ENCODE data around the gene RNASEH1.
A peak's percentile ranks its signal among the peaks of the same experiment; 100 is the strongest.
"Not testable (repeated sequence)": the region's sequence is repeated elsewhere in the genome, so short reads cannot be mapped to it uniquely, and the experiment has no call there.

The RNASEH1 gene

GRCh38 chr2:3522961-3523421 lies 35.1 kb downstream of the RNASEH1 start:
- no peak overlapping the region for H3K27ac Mint-ChIP-seq
- H3K4me3 Mint-ChIP-seq = no peak overlapping the region
- no peaks in the 10 kb centered on the region for H3K36me3 Mint-ChIP-seq (ENCODE audit: low read depth)
- H3K27me3 Mint-ChIP-seq = no peaks in the 10 kb centered on the region
- H3K4me1 Mint-ChIP-seq (ENCODE audit: low read depth) = peaks cover 24% of the 10 kb centered on the region
- no peaks in the 10 kb centered on the region for H3K9me3 Mint-ChIP-seq

GRCh38 chr2:3520591-3520990 lies 37.5 kb downstream of the RNASEH1 start:
- Mint-ChIP-seq H3K27me3 (no peaks in the 10 kb centered on the region), H3K9me3 (peaks cover 3% of the 10 kb centered on the region), H3K4me1 (ENCODE audit: low read depth) (peaks cover 31% of the 10 kb centered on the region), H3K36me3 (ENCODE audit: low read depth) (peaks cover 4% of the 10 kb centered on the region), H3K4me3 (peak overlapping the region; percentile 93), H3K27ac (no peak overlapping the region)

- H3K9me3 Mint-ChIP-seq = peaks cover 6% of the 10 kb centered on the region
- peak within 1 kb of the TSS; percentile 93 for H3K4me3 Mint-ChIP-seq
- no peaks in the 10 kb centered on the region for H3K27me3 Mint-ChIP-seq
- peaks cover 31% of the 10 kb centered on the region for H3K4me1 Mint-ChIP-seq (ENCODE audit: low read depth)
- H3K36me3 Mint-ChIP-seq (ENCODE audit: low read depth) = peaks cover 7% of the 10 kb centered on the region
- peak within 1 kb of the TSS; percentile 91 for H3K27ac Mint-ChIP-seq
Observed at GRCh38 chr2:3519255-3520205, 38.6 kb downstream of the RNASEH1 start, which contains the start of gene ADI1. ADI1 (minus strand) TSS chr2:3519531; CDS start chr2:3519487, 44 bp downstream.

GRCh38 chr2:3518496-3519254 lies 39.5 kb downstream of the RNASEH1 start:
- no peaks in the 10 kb centered on the region for H3K27me3 Mint-ChIP-seq
- H3K27ac Mint-ChIP-seq = peak overlapping the region; percentile 89
- peaks cover 16% of the 10 kb centered on the region for H3K36me3 Mint-ChIP-seq (ENCODE audit: low read depth)
- peaks cover 6% of the 10 kb centered on the region for H3K9me3 Mint-ChIP-seq
- H3K4me3 Mint-ChIP-seq = peak overlapping the region; percentile 93
- H3K4me1 Mint-ChIP-seq (ENCODE audit: low read depth) = peaks cover 31% of the 10 kb centered on the region

GRCh38 chr2:3517948-3518495 lies 40.1 kb downstream of the RNASEH1 start:
- Mint-ChIP-seq H3K4me1 (ENCODE audit: low read depth) (peaks cover 31% of the 10 kb centered on the region), H3K36me3 (ENCODE audit: low read depth) (peaks cover 22% of the 10 kb centered on the region)

GRCh38 chr2:3516831-3517230 lies 41.3 kb downstream of the RNASEH1 start:
- no peak overlapping the region for H3K4me3 Mint-ChIP-seq
- H3K9me3 Mint-ChIP-seq = peaks cover 6% of the 10 kb centered on the region
- peaks cover 30% of the 10 kb centered on the region for H3K4me1 Mint-ChIP-seq (ENCODE audit: low read depth)
- H3K27me3 Mint-ChIP-seq = no peaks in the 10 kb centered on the region
- no peak overlapping the region for H3K27ac Mint-ChIP-seq
- peaks cover 30% of the 10 kb centered on the region for H3K36me3 Mint-ChIP-seq (ENCODE audit: low read depth)

More at GRCh38 chr2:3517948-3518495, 40.1 kb downstream of the RNASEH1 start:
- H3K4me3 Mint-ChIP-seq = peak overlapping the region; percentile 93
- H3K9me3 Mint-ChIP-seq = peaks cover 6% of the 10 kb centered on the region
- peak overlapping the region; percentile 65 for H3K27ac Mint-ChIP-seq
- no peaks in the 10 kb centered on the region for H3K27me3 Mint-ChIP-seq

- Mint-ChIP-seq H3K36me3 (ENCODE audit: low read depth) (peaks cover 44% of the 10 kb centered on the region), H3K4me1 (ENCODE audit: low read depth) (peaks cover 17% of the 10 kb centered on the region)
- H3K27me3 Mint-ChIP-seq, H3K27ac Mint-ChIP-seq, H3K4me3 Mint-ChIP-seq, H3K9me3 Mint-ChIP-seq: not testable (repeated sequence)
Observed at GRCh38 chr2:3515438-3515837, 42.7 kb downstream of the RNASEH1 start.

- Mint-ChIP-seq H3K27ac (no peak overlapping the region), H3K4me1 (ENCODE audit: low read depth) (peaks cover 10% of the 10 kb centered on the region), H3K9me3 (peaks cover 6% of the 10 kb centered on the region), H3K27me3 (no peaks in the 10 kb centered on the region), H3K36me3 (ENCODE audit: low read depth) (peaks cover 56% of the 10 kb centered on the region), H3K4me3 (no peak overlapping the region)
Observed at GRCh38 chr2:3513026-3513810, 44.9 kb downstream of the RNASEH1 start.

- H3K36me3 Mint-ChIP-seq (ENCODE audit: low read depth) = peaks cover 66% of the 10 kb centered on the region
- H3K27me3 Mint-ChIP-seq = no peaks in the 10 kb centered on the region
- H3K4me3 Mint-ChIP-seq = no peak overlapping the region
- H3K4me1 Mint-ChIP-seq (ENCODE audit: low read depth) = no peaks in the 10 kb centered on the region
- peaks cover 6% of the 10 kb centered on the region for H3K9me3 Mint-ChIP-seq
- no peak overlapping the region for H3K27ac Mint-ChIP-seq
Observed at GRCh38 chr2:3512086-3512485, 46.0 kb downstream of the RNASEH1 start.

- H3K9me3 Mint-ChIP-seq = no peaks in the 10 kb centered on the region
- H3K4me1 Mint-ChIP-seq (ENCODE audit: low read depth) = no peaks in the 10 kb centered on the region
- H3K36me3 Mint-ChIP-seq (ENCODE audit: low read depth) = peaks cover 65% of the 10 kb centered on the region
- no peaks in the 10 kb centered on the region for H3K27me3 Mint-ChIP-seq
- no peak overlapping the region for H3K4me3 Mint-ChIP-seq
- H3K27ac Mint-ChIP-seq = no peak overlapping the region
Observed at GRCh38 chr2:3505771-3506170, 52.4 kb downstream of the RNASEH1 start.

- Mint-ChIP-seq H3K4me3 (no peak overlapping the region), H3K27me3 (no peaks in the 10 kb centered on the region), H3K9me3 (no peaks in the 10 kb centered on the region), H3K4me1 (ENCODE audit: low read depth) (no peaks in the 10 kb centered on the region), H3K36me3 (ENCODE audit: low read depth) (peaks cover 60% of the 10 kb centered on the region), H3K27ac (no peak overlapping the region)
Observed at GRCh38 chr2:3504741-3505140, 53.4 kb downstream of the RNASEH1 start.

GRCh38 chr2:3503483-3503882 lies 54.6 kb downstream of the RNASEH1 start:
- Mint-ChIP-seq H3K27me3 (no peaks in the 10 kb centered on the region), H3K9me3 (no peaks in the 10 kb centered on the region), H3K4me1 (ENCODE audit: low read depth) (no peaks in the 10 kb centered on the region), H3K36me3 (ENCODE audit: low read depth) (peaks cover 67% of the 10 kb centered on the region), H3K27ac (no peak overlapping the region), H3K4me3 (no peak overlapping the region)

GRCh38 chr2:3503046-3503445 lies 55.1 kb downstream of the RNASEH1 start:
- no peak overlapping the region for H3K4me3 Mint-ChIP-seq
- no peak overlapping the region for H3K27ac Mint-ChIP-seq
- H3K9me3 Mint-ChIP-seq = no peaks in the 10 kb centered on the region

GRCh38 chr2:3500326-3500899 lies 57.7 kb downstream of the RNASEH1 start:
- H3K27me3 Mint-ChIP-seq = no peaks in the 10 kb centered on the region
- no peaks in the 10 kb centered on the region for H3K4me1 Mint-ChIP-seq (ENCODE audit: low read depth)
- no peak overlapping the region for H3K27ac Mint-ChIP-seq
- H3K36me3 Mint-ChIP-seq (ENCODE audit: low read depth) = peaks cover 59% of the 10 kb centered on the region
- H3K9me3 Mint-ChIP-seq = no peaks in the 10 kb centered on the region
- H3K4me3 Mint-ChIP-seq = no peak overlapping the region

More at GRCh38 chr2:3503046-3503445, 55.1 kb downstream of the RNASEH1 start:
- Mint-ChIP-seq H3K4me1 (ENCODE audit: low read depth) (no peaks in the 10 kb centered on the region), H3K36me3 (ENCODE audit: low read depth) (peaks cover 68% of the 10 kb centered on the region), H3K27me3 (no peaks in the 10 kb centered on the region)

All from stimulated activated naive CD8-positive, alpha-beta T cell treated with anti-CD3 and anti-CD28 coated beads, Interleukin-15, Interleukin-2, amounts not matched to agents 100 ng/mL and 50 ng/mL, for 24 hours (primary cell).